HG02943 (cell line): ENCODE measurements around the gene RIN1.
"Not testable (repeated sequence)": the region's sequence is repeated elsewhere in the genome, so short reads cannot be mapped to it uniquely, and the experiment has no call there.

Source experiments
- ATAC-seq: cut with Tn5 transposase; IDR thresholded peaks from one replicate; pipeline ENCODE4 v1.9.1; 2021; ENCODE audit warnings: mild to moderate bottlenecking, low read depth, moderate library complexity; ENCODE audit not compliant: unreplicated experiment

RIN1 gene

GRCh38 chr11:66336234-66337102, at the start of gene RIN1:
TSS of gene RIN1 (minus strand) at chr11:66336434. CDS start at chr11:66336402, 32 bp downstream.
- ATAC-seq = no peak

GRCh38 chr11:66384316-66384715, 48.1 kb upstream of the RIN1 start:
- ATAC-seq = not testable (repeated sequence)

- not testable (repeated sequence) for ATAC-seq
Measured at GRCh38 chr11:66380264-66380663, 44.0 kb upstream of the RIN1 start.

- not testable (repeated sequence) for ATAC-seq
Measured at GRCh38 chr11:66373690-66374287, 37.6 kb upstream of the RIN1 start.

- ATAC-seq = no peak
Measured at GRCh38 chr11:66373265-66373664, 37.0 kb upstream of the RIN1 start.

GRCh38 chr11:66371627-66372415, 35.6 kb upstream of the RIN1 start, which contains the start of gene SLC29A2:
TSS of gene SLC29A2 (minus strand) at chr11:66371760. CDS start at chr11:66371591, 169 bp downstream.
- ATAC-seq = no peak

- ATAC-seq = no peak
Measured at GRCh38 chr11:66369073-66369894, 33.0 kb upstream of the RIN1 start.

- no peak for ATAC-seq
Measured at GRCh38 chr11:66368484-66368883, 32.2 kb upstream of the RIN1 start.

- ATAC-seq = no peak
Measured at GRCh38 chr11:66367561-66368312, 31.5 kb upstream of the RIN1 start.

GRCh38 chr11:66366844-66367477, 30.7 kb upstream of the RIN1 start:
- ATAC-seq = no peak

- no peak for ATAC-seq
Measured at GRCh38 chr11:66365711-66366619, 29.7 kb upstream of the RIN1 start.

GRCh38 chr11:66365166-66365565, 28.9 kb upstream of the RIN1 start:
- no peak for ATAC-seq

- no peak for ATAC-seq
Measured at GRCh38 chr11:66363805-66364535, 27.7 kb upstream of the RIN1 start.

GRCh38 chr11:66363187-66363601, 27.0 kb upstream of the RIN1 start:
- no peak for ATAC-seq

- ATAC-seq = no peak
Measured at GRCh38 chr11:66362481-66363147, 26.4 kb upstream of the RIN1 start.

GRCh38 chr11:66361502-66361941, 25.3 kb upstream of the RIN1 start:
- ATAC-seq = no peak
